IPS-NIHi7 (cell line): ENCODE data around the gene SPDYE1.
A peak's percentile ranks its signal among the peaks of the same experiment; 100 is the strongest.
"Not testable (repeated sequence)": the region's sequence is repeated elsewhere in the genome, so short reads cannot be mapped to it uniquely, and the experiment has no call there.

Experiments
- DNase-seq: peaks from one replicate; pipeline ENCODE4 v3.0.0; 2012; ENCODE audit warnings: mixed read lengths; ENCODE audit errors: extremely low spot score

Gene SPDYE1

GRCh38 chr7:43997532-43997931 is at the start of gene SPDYE1:
Gene SPDYE1, plus strand, starts transcription at chr7:43997897. Its CDS starts 2,053 bp downstream, at chr7:43999950.
- DNase-seq: not testable (repeated sequence)

GRCh38 chr7:43952028-43952427 is 45.7 kb upstream of the SPDYE1 start:
- no peak for DNase-seq

- DNase-seq: no peak
Observed at GRCh38 chr7:43953071-43953470, 44.6 kb upstream of the SPDYE1 start.

- DNase-seq: peak; percentile 83
Observed at GRCh38 chr7:43954524-43955228, 43.0 kb upstream of the SPDYE1 start.

- DNase-seq: no peak
Observed at GRCh38 chr7:43956027-43956426, 41.7 kb upstream of the SPDYE1 start.

GRCh38 chr7:43960933-43961332 is 36.8 kb upstream of the SPDYE1 start:
- DNase-seq: no peak

- DNase-seq: not testable (repeated sequence)
Observed at GRCh38 chr7:43966392-43966791, 31.3 kb upstream of the SPDYE1 start.

- DNase-seq: not testable (repeated sequence)
Observed at GRCh38 chr7:43968172-43969040, 29.3 kb upstream of the SPDYE1 start.

GRCh38 chr7:43969586-43969985 is 28.1 kb upstream of the SPDYE1 start:
- not testable (repeated sequence) for DNase-seq

- DNase-seq: not testable (repeated sequence)
Observed at GRCh38 chr7:43970698-43971097, 27.0 kb upstream of the SPDYE1 start.

GRCh38 chr7:43974033-43974573 is 23.6 kb upstream of the SPDYE1 start:
- not testable (repeated sequence) for DNase-seq

- DNase-seq: not testable (repeated sequence)
Observed at GRCh38 chr7:43974725-43975482, 22.8 kb upstream of the SPDYE1 start.

GRCh38 chr7:43977525-43977924 is 20.2 kb upstream of the SPDYE1 start:
- no peak for DNase-seq

GRCh38 chr7:43978102-43978501 is 19.6 kb upstream of the SPDYE1 start:
- not testable (repeated sequence) for DNase-seq

GRCh38 chr7:43982848-43983247 is 14.8 kb upstream of the SPDYE1 start:
- not testable (repeated sequence) for DNase-seq

- not testable (repeated sequence) for DNase-seq
Observed at GRCh38 chr7:43983736-43984135, 14.0 kb upstream of the SPDYE1 start.

GRCh38 chr7:43985904-43986864 is 11.5 kb upstream of the SPDYE1 start:
- DNase-seq: peak; percentile 69

- not testable (repeated sequence) for DNase-seq
Observed at GRCh38 chr7:43987476-43987875, 10.2 kb upstream of the SPDYE1 start.

- not testable (repeated sequence) for DNase-seq
Observed at GRCh38 chr7:43990011-43990585, 7.6 kb upstream of the SPDYE1 start.

- DNase-seq: not testable (repeated sequence)
Observed at GRCh38 chr7:43990829-43991228, 6.9 kb upstream of the SPDYE1 start.
